Liver (tissue), 9 donors: ENCODE data around the gene ZNRF3. TPM values are rescaled to one million over a fixed set of nuclear protein-coding genes. Genes with fewer than 3 reads are reported as not detected.
A peak's percentile ranks its signal among the peaks of the same experiment; 100 is the strongest.

ENCODE experiments used
- DNase-seq: peaks from one replicate; pipeline ENCODE4 v3.0.0-alpha.2; 2017; ENCODE audit warnings: low spot score
- H3K27ac ChIP-seq, 2 donors: one replicate each; pipeline ENCODE4 v1.7.0; 2013; ENCODE audit warnings: inconsistent platforms in 2 of 2, low read length in 2 of 2, control low read depth in 1 of 2, low read depth in 1 of 2, mild to moderate bottlenecking in 1 of 2
- H3K27me3 ChIP-seq, 4 donors: one replicate each; pipeline versions ENCODE4 v1.6.1 to v1.7.0; 2013; ENCODE audit warnings: low read length in 3 of 4, inconsistent platforms in 1 of 4, mild to moderate bottlenecking in 1 of 4, moderate library complexity in 1 of 4; ENCODE audit not compliant: control insufficient read depth in 4 of 4, insufficient read depth in 4 of 4
- H3K36me3 ChIP-seq, 4 donors: one replicate each; pipeline versions ENCODE4 v1.6.1 to v1.7.0; 2013; ENCODE audit warnings: low read length in 3 of 4, mild to moderate bottlenecking in 3 of 4, low read depth in 1 of 4, moderate library complexity in 1 of 4; ENCODE audit not compliant: control insufficient read depth in 4 of 4, insufficient read depth in 3 of 4
- H3K4me1 ChIP-seq, 4 donors: one replicate each; pipeline versions ENCODE4 v1.6.1 to v1.7.0; 2013; ENCODE audit warnings: low read length in 3 of 4, mild to moderate bottlenecking in 3 of 4, moderate library complexity in 1 of 4; ENCODE audit not compliant: control insufficient read depth in 4 of 4, insufficient read depth in 4 of 4
- H3K4me3 ChIP-seq, 3 donors: one replicate each; pipeline versions ENCODE4 v1.6.1 to v1.7.0; 2013; ENCODE audit warnings: low read length in 3 of 3, control low read depth in 1 of 3, low read depth in 1 of 3, mild to moderate bottlenecking in 1 of 3
- H3K9ac ChIP-seq, 2 donors: one replicate each; pipeline ENCODE4 v1.7.0; 2013; ENCODE audit warnings: low read length in 2 of 2, mild to moderate bottlenecking in 2 of 2, moderate library complexity in 2 of 2, control low read depth in 1 of 2, low read depth in 1 of 2
- H3K9me3 ChIP-seq, 4 donors: one replicate each; pipeline versions ENCODE4 v1.6.1 to v1.7.0; 2013; ENCODE audit warnings: low read length in 3 of 4; ENCODE audit not compliant: control insufficient read depth in 4 of 4
- ATF3 ChIP-seq: IDR thresholded peaks from 2 replicates; pipeline ENCODE4 v1.6.1; 2016; ENCODE audit warnings: antibody characterized with exemption
- CTCF ChIP-seq: fragments of 150-350 bp; IDR thresholded peaks from 2 replicates; pipeline ENCODE4 v1.5.1; 2017; ENCODE audit warnings: improper control_type of control experiment, low read depth, low read length; ENCODE audit not compliant: missing input control
- EGR1 ChIP-seq, 2 donors: IDR thresholded peaks; 2 replicates each; pipeline ENCODE4 v1.6.1; 2016 to 2018; ENCODE audit warnings: antibody characterized with exemption in 2 of 2, low read depth in 2 of 2
- FOXA1 ChIP-seq: IDR thresholded peaks from 2 replicates; pipeline ENCODE4 v1.6.1; 2016; ENCODE audit warnings: antibody characterized with exemption
- FOXA2 ChIP-seq: IDR thresholded peaks from 2 replicates; pipeline ENCODE4 v1.6.1; 2016; ENCODE audit warnings: antibody characterized with exemption
- GABPA ChIP-seq, 2 donors: IDR thresholded peaks in 1 of 2; conservative IDR thresholded peaks in 1 of 2; 2 replicates each; pipeline ENCODE4 v1.6.1; 2016; ENCODE audit warnings: antibody characterized with exemption in 2 of 2, mild to moderate bottlenecking in 1 of 2, moderate library complexity in 1 of 2
- HNF4A ChIP-seq, 2 donors: conservative IDR thresholded peaks; 2 replicates each; pipeline ENCODE4 v1.6.1; 2016; ENCODE audit warnings: antibody characterized with exemption in 2 of 2, mild to moderate bottlenecking in 2 of 2
- HNF4G ChIP-seq: IDR thresholded peaks from 2 replicates; pipeline ENCODE4 v1.6.1; 2016; ENCODE audit warnings: antibody characterized with exemption
- JUND ChIP-seq, 2 donors: IDR thresholded peaks; 2 replicates each; pipeline ENCODE4 v1.6.1; 2016; ENCODE audit warnings: antibody characterized with exemption in 2 of 2
- MAX ChIP-seq: IDR thresholded peaks from 2 replicates; pipeline ENCODE4 v1.6.1; 2016; ENCODE audit warnings: antibody characterized with exemption
- NR2F2 ChIP-seq: IDR thresholded peaks from 2 replicates; pipeline ENCODE4 v1.6.1; 2016; ENCODE audit warnings: antibody characterized with exemption
- RAD21 ChIP-seq, 2 donors: IDR thresholded peaks; 2 replicates each; pipeline ENCODE4 v1.6.1; 2016; ENCODE audit warnings: antibody characterized with exemption in 2 of 2, mild to moderate bottlenecking in 2 of 2
- REST ChIP-seq: IDR thresholded peaks from 2 replicates; pipeline ENCODE4 v1.6.1; 2016; ENCODE audit warnings: antibody characterized with exemption, mild to moderate bottlenecking
- RXRA ChIP-seq, 2 donors: IDR thresholded peaks; 2 replicates each; pipeline ENCODE4 v1.6.1; 2017 to 2018; ENCODE audit warnings: antibody characterized with exemption in 2 of 2, mild to moderate bottlenecking in 1 of 2
- SP1 ChIP-seq: IDR thresholded peaks from 2 replicates; pipeline ENCODE4 v1.6.1; 2018; ENCODE audit warnings: antibody characterized with exemption, mild to moderate bottlenecking
- TAF1 ChIP-seq: conservative IDR thresholded peaks from 2 replicates; pipeline ENCODE4 v1.6.1; 2016; ENCODE audit warnings: antibody characterized with exemption, mild to moderate bottlenecking
- YY1 ChIP-seq: IDR thresholded peaks from 2 replicates; pipeline ENCODE4 v1.6.1; 2016; ENCODE audit warnings: antibody characterized with exemption, mild to moderate bottlenecking
- ZBTB33 ChIP-seq: IDR thresholded peaks from 2 replicates; pipeline ENCODE4 v1.6.1; 2016; ENCODE audit warnings: antibody characterized with exemption
- WGBS: extraction: QIAGEN DNeasy Blood & Tissue Kit; methylation state at CpG from one replicate; pipeline ENCODE4 v1.1.7; 2013; 5-methylcytosine and 5-hydroxymethylcytosine counted together
- polyA plus RNA-seq, 2 donors: library from polyadenylated mRNA; stranded (reverse) in 1 of 2; unstranded in 1 of 2; fragments of 200-250 nt in 1 of 2; fragments of >200 nt in 1 of 2; fragmentation: Nextera tagmentation in 1 of 2; extraction: Ambion mirVana in 1 of 2; gene quantifications; one replicate each; pipeline versions ENCODE4 v1.2.1 to v1.2.3, GENCODE V29; 2013 to 2015
- total RNA-seq, 2 donors: library from RNA; depleted of rRNA; stranded (reverse); fragments of >200 nt; gene quantifications; one replicate each; pipeline ENCODE4 v1.2.3, GENCODE V29; 2014
- donor health status: healthy.
- donor health status: healthy.
- donor health status: healthy.
- donor health status: healthy.
- donor health status: healthy.

Gene ZNRF3
- total and polyA plus RNA-seq, 4 donors: 2.2 to 5.9 (median 4.7) TPM

- Histone ChIP-seq H3K36me3 (no peaks in the 10 kb centered on the region), H3K4me1 (peaks cover 8 to 71% (median 37%) of the 10 kb centered on the region in 4 donors), H3K27ac (peak overlapping the region; percentile 6 to 8), H3K9me3 (no peaks in the 10 kb centered on the region), H3K9ac (no peak overlapping the region), H3K27me3 (no peaks in the 10 kb centered on the region), H3K4me3 (no peak overlapping the region)
- WGBS: 90% methylated on average over 4 of the region's 4 CpGs
- TF ChIP-seq ATF3: no peak
- TF ChIP-seq GABPA (IDR thresholded peaks at IDR 0.05 in 1 of 2, conservative IDR thresholded peaks at IDR 0.05 in 1 of 2): no peak
- no peak for TF ChIP-seq YY1
- TF ChIP-seq FOXA1: no peak
- peak in 1 of 2 donors; percentile 8 for TF ChIP-seq RAD21 (IDR thresholded peaks at IDR 0.05)
- peak; percentile 66 for TF ChIP-seq NR2F2
- TF ChIP-seq HNF4G: peak; percentile 67
- TF ChIP-seq JUND (IDR thresholded peaks at IDR 0.05): peak in 1 of 2 donors; percentile 37
- no peak for TF ChIP-seq SP1
- no peak for TF ChIP-seq TAF1
- TF ChIP-seq RXRA (IDR thresholded peaks at IDR 0.05): peak; percentile 78 to 80
- TF ChIP-seq EGR1 (IDR thresholded peaks at IDR 0.05; ENCODE audit: low read depth in 2 of 2): no peak
- no peak for TF ChIP-seq FOXA2
- no peak for TF ChIP-seq MAX
- TF ChIP-seq HNF4A (conservative IDR thresholded peaks at IDR 0.05): peak; percentile 91 to 94
- DNase-seq: no peak
Observed at GRCh38 chr22:29018293-29019189, 135.2 kb downstream of the ZNRF3 start.

GRCh38 chr22:29022101-29022817, 138.9 kb downstream of the ZNRF3 start:
- Histone ChIP-seq H3K36me3 (no peaks in the 10 kb centered on the region), H3K4me1 (peaks cover 6 to 51% (median 28%) of the 10 kb centered on the region in 4 donors), H3K27ac (peak overlapping the region; percentile 70 to 84), H3K9me3 (no peaks in the 10 kb centered on the region), H3K27me3 (no peaks in the 10 kb centered on the region), H3K4me3 (peak overlapping the region in 1 of 3 donors; percentile 5), H3K9ac (peak overlapping the region in 1 of 2 donors; percentile 25)
- no peak for DNase-seq
- TF ChIP-seq MAX: peak; percentile 13
- peak; percentile 35 for TF ChIP-seq REST
- TF ChIP-seq RAD21 (IDR thresholded peaks at IDR 0.05): peak; percentile 21 to 26
- peak in 1 of 2 donors; percentile 14 for TF ChIP-seq GABPA (IDR thresholded peaks at IDR 0.05 in 1 of 2, conservative IDR thresholded peaks at IDR 0.05 in 1 of 2)
- peak in 1 of 2 donors; percentile 37 for TF ChIP-seq EGR1 (IDR thresholded peaks at IDR 0.05; ENCODE audit: low read depth in 2 of 2)
- peak; percentile 14 for TF ChIP-seq FOXA2
- no peak for TF ChIP-seq ATF3
- TF ChIP-seq TAF1: peak; percentile 30
- peak; percentile 52 for TF ChIP-seq SP1
- peak in 1 of 2 donors; percentile 28 for TF ChIP-seq JUND (IDR thresholded peaks at IDR 0.05)
- TF ChIP-seq RXRA (IDR thresholded peaks at IDR 0.05): peak; percentile 61 to 71
- peak; percentile 52 to 54 for TF ChIP-seq HNF4A (conservative IDR thresholded peaks at IDR 0.05)
- no peak for TF ChIP-seq ZBTB33
- no peak for TF ChIP-seq HNF4G
- peak; percentile 44 for TF ChIP-seq NR2F2
- TF ChIP-seq FOXA1: no peak
- peak; percentile 66 for TF ChIP-seq YY1
- no peak for TF ChIP-seq CTCF
- 37% methylated on average over 6 of the region's 6 CpGs for WGBS
